Ammon's horn (tissue), 1 donor: Measurements from ENCODE around the gene MCM3AP.
"Not testable (repeated sequence)": the region's sequence is repeated elsewhere in the genome, so short reads cannot be mapped to it uniquely, and the experiment has no call there.

Experiments
- DNase-seq: peaks from one replicate; pipeline ENCODE4 v3.0.0-alpha.2; 2016; ENCODE audit warnings: low spot score

MCM3AP gene

DNA sequence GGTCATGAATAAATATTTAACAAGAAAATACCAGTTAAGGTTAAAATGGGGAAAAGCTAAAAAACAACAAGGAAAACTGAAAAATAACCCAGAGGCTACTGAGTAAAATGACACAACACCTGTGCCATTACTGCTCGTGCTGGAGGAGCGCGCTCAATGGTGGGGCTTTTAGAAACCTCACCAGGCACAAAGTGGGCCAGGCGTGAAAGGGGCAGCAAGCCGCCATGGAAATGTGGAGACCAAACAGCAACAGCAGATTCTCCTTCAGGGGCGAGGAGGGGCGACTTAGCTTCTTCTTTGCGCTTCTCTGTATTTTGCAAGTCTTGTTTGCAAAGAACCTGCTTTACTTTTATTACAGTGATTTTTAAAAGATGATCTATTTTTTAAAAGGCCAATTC is 82.2 kb downstream of the MCM3AP start:
- DNase-seq: no peak

DNA sequence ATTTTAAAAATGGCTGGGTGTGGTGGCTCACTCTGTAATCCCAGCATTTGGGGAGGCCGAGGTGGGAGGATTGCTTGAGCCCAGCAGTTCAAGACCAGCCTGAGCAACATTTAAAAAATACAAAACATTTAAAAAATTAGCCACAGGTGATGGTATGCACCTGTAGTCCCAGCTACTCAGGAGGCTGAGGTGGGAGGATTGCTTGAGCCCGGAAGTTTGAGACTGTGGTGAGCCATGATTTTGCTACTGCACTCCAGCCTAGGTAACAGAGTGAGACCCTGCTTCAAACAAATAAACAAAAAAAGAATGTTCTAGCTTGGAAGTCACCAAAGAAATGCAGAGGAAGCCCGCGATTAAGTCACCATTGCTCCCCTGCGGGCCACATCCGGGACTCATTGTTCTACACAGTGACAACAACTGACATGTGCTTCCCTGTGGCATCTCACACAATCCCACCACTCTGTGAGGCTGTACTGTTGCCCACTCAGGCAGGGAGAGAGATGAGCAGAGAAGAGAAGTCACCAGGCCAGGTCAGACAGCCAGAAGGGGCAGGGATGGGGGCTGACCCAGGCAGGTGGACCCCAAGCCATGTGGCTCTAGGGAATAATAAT is 82.7 kb downstream of the MCM3AP start:
- DNase-seq: no peak

DNA sequence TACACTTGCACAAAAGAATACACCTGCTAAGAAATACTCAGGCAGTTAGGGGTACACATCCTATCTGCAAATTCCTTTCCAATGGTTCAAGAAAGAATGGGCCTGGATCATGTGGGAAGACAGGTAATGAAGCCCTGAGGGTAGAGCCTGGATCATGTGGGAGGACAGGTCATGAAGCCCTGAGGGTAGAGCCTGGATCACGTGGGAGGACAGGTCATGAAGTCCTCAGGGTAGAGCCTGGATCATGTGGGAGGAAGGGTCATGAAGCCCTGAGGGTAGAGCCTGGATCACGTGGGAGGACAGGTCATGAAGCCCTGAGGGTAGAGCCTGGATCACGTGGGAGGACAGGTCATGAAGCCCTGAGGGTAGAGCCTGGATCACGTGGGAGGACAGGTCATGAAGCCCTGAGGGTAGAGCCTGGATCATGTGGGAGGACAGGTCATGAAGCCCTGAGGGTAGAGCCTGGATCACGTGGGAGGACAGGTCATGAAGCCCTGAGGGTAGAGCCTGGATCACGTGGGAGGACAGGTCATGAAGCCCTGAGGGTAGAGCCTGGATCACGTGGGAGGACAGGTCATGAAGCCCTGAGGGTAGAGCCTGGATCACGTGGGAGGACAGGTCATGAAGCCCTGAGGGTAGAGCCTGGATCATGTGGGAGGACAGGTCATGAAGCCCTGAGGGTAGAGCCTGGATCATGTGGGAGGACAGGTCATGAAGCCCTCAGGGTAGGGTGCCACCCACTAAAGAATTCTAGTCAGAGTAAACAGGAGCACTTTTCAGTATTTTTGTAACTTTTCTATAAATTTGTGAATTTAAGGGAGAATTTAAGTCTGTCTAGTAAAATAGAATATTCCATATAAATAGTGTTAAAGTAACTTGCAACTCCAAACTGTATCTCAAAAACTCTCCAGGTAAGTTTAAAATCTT is 84.3 kb downstream of the MCM3AP start:
- DNase-seq: not testable (repeated sequence)

DNA sequence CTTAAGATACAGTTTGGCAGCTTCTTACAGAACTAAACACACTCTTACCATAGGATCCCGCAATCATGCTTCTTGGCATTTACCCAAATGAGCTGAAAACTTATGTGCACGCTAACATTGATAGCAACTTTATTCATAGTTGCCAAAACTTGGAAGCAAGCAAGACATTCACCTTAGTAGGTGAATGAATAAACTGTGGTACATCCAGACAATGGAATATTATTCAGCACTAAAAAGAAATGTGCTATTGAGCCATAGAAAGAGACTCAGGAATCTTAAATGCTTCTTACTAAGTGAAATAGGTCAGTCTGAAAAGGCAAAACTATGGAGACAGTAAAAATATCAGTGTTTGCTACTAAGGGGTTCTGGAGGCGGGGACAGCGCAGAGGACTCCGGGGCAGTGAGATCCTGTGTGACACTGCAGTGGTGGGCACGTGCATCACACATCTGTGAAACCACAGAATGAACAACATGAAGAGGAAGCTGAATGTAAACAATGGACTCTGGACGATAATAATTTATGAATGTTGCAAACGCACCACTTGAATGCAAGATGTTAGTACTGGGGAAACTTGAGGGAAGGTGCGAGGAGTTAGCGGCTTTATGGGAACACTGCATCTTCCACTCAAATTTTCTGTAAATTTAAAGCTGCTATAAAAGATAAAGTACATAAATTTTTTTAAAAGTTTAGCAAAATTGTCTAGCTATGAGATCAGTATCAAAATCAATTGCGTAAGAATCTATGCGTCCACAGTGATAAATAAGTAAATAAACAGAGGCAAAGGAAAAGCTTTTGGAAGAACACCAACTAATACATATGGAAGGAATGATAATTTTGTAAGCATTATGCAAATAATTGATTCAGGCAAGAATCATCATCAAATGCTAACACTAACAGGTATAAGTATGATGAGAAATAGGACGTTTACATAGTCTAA is 85.7 kb downstream of the MCM3AP start:
- DNase-seq: no peak

DNA sequence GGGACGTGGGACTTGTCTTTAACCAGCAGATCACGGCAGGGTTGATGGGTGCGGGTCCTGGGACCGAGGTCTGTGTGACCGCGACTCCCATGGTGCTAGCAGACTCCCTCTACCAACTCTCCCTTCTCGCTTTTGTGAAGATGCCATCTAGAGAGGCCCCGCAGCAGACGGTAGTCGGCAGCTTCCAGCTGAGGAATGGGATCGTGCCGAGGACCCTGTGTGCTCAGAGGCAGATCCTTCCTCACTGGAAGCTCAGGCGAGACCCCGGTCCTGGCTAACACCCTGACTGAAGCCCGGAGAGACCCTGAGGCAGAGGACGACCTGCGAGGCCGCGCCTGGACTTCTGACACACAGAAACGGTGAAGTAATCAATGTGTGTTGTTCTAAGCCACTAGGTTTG is 88.7 kb downstream of the MCM3AP start:
- DNase-seq: no peak

DNA sequence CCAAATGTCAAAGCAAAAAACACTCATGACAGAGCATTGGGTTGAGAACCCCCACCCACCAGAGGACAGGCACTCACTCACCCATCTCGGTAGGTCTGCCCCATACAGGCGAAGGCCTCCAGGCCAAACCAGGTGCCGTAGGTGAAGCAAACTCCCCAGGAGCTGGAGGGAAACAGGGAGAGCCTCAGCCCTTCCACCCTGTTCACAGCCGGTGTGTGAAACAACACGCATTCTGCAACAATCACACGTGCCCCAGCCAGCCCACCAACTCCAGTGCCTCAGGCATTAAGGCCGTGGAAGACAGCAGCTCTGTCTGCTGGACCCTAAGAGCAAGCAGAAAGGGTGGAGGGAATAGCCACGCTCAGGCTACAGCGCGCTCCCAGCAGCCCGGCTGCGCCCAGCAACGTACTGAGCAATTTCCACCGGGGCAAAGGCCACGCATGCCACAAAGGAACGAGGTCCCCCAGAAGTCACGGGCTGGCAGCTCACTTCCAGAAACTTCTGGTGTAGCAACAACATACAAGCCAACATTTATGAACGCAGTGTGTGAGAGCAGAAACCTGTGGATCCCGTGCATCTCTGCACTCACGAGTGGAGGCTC is 89.7 kb downstream of the MCM3AP start:
- DNase-seq: no peak

DNA sequence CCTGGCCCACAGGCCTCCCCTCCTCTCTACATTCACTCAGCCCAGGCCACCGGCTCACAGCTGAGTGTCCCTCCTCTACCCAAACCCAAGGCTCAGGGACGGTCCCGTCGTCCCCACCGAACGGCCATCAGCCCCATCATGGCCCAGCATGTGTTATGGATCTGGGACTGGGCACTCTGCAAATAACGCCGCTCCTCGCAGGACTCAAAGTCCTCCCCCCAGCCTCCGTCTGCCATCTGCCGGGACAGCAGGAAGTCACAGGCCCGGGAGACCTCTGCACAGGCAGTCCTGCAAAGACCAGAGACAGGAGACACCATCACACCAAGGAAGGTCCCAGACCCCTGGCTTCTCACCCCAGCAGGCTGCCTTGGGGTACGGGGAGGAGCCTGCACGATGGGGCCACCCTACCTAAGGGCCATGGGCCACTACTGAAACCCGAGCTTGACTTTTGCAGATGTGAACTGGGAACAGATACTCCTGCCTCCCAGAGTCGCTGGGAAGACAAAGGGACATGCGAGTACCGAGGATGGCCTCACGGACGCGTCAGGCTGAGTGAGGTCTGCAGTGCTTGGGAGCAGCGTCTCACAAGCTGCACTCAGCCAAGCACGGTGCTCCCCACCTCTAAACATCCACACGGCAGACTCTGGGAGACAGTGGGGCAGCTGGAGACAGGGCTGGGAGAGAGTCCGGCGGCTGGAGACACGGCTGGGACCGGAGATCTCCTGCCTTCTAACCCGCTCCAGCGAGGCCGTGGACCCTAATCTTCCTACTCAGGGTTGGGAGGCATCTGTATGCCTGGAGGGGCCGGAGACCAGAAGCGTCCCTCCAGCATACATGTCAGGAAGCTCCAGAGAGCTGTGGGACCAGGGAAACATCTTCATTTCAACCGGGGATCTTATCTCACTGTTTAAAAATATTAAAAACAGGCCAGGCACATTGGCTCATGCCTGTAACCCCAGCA is 90.8 kb downstream of the MCM3AP start:
- no peak for DNase-seq

DNA sequence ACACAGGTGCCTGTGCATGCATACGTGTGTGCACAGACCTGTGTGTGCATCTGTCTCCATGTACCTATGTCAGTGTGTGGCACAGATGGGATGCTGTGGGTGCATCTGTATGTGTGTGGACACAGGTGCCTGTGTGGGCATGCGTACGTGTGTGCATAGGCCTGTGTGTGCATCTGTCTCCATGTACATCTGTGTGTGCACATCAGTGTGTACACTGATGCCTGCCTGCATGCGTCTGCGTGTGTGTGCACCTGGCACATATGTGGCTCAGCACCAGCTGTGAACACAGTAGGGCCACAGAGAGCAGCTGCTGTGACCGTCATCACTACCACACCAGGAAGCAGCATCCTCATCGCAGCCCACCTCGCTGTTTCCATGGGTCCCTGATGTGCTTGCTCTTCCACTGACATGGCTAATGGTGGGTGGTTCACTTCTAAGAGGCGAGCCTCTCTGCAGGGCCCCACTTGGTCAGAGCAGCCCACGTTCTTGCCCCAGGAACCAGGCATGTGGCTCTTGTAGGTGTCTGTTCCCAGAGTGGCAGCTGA is 91.5 kb downstream of the MCM3AP start:
- DNase-seq: no peak

DNA sequence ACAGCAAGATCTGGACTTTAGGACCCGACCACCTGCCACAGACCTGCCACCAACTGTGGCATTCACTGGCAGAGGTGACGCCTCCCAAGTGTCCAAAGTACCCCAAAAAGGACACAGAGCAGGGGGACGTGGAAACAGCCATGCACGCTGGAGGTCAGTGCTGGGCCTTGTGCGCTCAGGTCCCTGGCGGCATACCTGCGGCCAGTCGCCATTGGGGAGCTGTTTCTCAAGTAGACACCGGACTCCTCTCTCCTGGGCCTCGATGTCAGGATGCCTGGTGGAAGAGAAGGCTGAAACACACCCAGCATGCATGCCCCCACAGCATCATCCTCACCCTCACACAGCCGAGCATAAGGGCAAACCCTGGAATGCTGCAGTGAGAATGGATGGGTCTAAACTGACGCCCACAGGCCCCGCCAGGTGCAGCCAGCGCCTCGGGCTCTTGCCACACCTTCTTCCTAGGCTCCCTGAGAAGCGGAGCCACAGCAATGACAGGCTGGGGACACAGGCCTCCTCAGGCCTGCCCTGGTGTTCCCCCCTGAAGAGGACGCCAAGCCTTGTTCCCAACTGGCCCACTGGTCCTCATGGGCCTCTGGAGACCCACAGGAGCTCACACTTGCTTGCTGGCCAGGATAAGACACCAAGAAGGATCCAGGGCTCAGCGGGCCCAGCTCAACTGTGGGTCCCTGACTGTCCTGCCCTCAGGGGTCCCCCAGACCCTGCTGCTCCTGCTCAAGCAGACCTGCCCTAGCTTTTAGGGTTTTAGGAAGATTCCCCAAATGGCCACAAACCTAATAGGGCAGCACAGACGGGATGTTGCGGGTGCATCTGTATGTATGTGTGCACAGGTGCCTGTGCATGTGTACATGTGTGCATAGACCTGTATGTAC is 93.5 kb downstream of the MCM3AP start:
- DNase-seq: no peak

DNA sequence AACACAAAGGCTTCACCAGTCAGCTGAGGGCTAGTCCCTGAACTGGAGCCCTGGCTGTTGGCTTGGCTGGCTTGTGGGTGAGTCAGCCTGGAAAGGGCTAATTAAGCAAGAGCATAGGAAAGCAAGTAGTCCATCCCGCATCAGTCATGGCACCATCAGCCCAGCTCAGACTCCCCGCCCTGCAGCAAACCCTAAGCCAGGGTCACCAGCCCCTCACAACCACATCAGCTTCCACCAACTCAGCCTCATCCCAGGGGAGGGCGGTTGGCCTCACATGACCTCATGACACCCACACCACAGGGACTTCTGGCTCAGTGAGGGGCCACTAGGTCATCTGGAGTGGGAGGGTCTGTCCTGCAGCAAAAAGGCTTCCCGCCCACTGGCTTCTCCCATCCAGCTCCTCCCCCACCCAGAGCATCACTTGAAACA is 94.1 kb downstream of the MCM3AP start:
- DNase-seq: no peak

DNA sequence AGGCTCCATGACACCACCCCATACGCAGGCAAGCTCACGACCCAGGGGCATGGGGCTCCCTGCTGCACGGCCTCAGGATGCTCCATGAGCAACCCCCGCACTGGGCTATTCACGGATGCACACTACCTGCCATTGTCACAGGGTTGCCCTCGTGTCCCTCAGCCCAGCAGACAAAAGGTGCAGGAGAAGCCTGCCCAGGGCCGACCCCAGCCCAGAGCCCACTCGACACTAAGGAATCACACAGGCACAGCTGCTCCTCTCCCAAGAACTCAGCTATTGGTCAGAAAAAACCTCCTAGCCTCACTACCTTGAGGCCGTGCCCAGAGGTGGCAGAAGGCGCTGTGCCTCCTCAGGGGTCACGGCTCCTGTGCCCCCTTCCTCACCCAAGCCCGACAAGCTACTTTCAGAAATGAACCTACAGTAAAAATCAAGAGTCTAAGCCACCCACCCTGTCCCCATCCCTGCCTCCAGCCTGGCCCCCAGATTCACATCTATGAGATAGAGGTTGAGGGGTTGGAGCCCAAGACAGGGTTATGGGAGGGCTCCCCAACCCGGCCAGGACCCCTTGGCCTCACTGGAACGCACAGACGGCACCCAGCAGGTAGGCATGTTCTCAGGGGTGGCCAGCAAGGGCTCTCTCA is 94.8 kb downstream of the MCM3AP start:
- no peak for DNase-seq

DNA sequence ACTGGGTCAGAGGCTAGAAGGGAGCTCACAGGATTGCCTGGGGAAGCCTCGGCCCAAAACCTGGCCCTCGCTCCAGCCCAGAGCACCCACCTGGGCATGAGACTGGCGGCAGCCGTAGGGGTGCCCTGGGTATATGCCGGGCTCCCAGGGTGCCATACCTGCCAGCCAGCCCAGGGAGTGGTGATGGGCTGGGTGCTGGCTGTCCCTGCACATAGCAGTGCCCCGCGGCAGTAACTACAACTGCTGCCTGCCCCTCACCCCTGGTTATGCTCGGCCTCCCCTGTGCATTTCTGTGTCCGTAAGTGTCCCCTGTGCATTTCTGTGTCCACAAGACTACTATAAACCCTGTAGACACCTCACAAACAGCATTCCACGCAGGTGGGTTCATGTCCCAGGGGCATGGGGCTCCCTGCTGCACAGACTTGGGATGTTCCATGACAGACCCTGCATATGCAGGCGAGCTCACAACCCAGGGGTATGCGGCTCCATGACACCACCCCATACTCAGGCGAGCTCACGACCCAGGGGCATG is 95.4 kb downstream of the MCM3AP start:
- DNase-seq: no peak

DNA sequence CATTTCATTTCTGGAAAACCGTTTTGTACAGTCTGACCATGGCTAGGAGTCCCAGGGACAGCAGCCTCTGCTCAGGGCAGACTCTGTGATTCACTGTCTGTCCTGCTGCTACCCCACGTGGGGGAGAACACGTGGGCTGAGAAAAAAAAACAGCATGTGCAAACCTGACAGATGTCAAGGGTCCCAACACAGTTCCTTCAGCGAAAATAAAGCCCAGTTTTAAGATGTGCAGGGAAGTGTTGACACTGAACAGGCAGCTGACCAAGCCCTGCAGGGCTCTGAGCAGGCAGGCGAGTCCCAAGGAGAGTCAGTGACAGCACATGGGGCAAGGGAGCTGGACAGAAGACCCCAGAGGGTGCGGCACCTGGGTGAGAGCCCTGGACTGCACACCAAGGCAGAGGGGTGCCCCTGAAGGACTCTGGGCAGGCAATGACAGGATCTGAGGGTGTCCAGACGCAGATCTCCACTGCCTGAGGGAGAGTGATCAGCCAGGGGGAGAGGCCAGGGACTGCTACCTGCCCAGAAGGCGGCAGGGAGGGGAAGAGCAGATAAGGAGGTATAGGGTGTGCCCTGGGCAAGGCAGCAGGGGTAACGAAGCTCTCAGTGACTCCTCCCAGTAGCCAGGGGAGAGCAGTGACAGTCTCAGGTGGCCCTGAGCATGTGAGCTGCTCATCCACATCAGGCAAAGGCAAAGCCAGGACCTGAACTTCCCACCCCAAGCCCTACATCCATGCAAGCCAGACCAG is 96.0 kb downstream of the MCM3AP start:
- peak; percentile 2 for DNase-seq

DNA sequence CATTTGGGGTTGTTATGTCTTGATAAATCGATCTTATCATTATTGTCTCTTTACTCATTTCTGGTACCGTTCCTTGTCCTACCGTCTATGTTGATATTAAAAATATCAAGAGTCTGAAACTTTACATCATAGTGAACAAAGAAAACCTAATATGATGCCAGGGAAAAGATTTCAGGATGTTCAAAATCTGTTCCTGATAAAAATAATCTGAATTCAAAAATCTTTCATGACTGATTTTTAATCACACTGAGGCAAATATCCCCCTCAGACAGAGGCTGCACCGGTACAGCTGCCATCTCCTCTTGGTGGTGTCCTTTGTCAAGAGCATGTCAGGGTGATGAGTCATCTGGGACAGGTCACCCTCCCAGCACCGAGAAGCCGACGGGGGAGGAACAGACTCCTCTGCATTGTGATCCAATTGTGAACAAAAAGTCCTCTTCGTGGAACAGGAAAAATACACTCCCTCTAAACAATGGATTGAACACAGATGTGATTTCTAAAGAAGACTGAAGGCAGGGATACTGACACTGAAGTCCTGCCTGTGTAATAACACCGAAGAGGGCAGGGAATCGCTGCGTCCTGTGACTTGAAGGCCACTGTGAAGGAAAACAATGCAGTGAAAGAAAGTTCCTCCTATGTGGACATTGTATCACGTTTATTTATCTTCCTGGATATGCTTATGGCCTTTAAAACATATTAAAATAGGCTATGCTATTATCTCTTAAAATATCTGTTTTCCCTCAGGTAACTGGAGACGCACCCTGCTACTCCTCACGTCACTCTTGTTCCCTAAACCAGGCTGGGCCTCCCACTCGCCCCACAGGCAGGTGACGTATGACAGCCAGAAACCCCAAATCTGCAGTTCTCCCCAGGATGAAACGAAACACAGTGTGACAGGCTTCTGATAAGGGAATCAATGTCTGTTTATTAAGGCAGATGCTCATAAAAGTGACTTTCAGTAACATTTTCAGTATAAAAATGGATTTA is 96.9 kb downstream of the MCM3AP start:
- DNase-seq: peak; percentile 86

DNA sequence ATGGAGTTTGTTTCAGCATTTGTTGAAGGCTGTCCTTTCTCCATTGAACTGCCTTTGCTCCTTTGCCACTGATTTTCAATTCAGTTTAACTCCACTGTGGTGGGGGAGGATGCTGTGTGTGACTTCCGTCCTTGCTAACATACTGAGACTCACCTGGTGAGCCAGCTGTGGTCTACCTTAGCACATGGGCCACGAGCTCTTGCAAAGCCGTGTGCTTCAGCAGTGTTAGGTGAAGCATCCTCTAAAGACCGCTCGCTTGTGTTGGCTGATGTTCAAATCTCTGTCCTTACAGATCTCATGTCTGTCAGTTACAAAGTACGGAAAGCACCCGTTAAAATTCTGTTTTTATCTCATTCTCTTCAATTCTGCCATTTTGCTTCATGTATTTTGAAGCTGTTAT is 97.6 kb downstream of the MCM3AP start:
- no peak for DNase-seq

DNA sequence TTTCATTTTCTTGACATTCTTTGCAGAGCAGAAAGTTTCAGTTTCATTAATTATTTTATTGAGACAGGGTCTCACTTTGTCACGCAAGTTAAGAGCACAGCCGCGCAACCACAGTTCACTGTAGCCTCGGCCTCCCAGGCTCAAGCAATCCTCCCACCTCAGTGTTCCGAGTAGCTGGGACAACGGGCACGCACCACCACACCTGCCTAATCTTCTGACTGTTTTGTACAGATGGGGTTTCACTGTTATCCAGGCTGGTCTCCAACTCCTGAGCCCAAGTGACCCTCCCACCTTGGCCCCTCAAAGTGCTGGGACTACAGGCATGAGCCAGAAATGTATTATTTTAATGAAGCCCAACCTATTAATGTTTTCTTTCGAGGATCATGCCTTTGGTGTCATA is 98.2 kb downstream of the MCM3AP start:
- no peak for DNase-seq

DNA sequence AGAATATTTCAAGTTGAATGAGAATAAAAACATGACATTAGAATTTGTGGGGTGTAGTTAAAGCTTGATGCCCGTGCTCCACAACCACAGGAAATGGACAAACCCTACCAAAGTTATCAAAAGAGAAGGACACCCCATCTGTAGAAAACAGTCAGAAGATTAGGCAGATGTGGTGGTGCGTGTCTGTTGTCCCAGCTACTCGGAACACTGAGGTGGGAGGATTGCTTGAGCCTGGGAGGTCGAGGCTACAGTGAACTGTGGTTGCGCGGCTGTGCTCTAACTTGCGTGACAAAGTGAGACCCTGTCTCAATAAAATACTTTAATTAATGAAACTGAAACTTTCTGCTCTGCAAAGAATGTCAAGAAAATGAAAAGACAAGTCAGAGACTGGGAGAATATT is 99.7 kb downstream of the MCM3AP start:
- no peak for DNase-seq
